Left ventricle myocardium superior (tissue), 1 donor: Measurements from ENCODE around the gene EFNA5. TPM values are rescaled to one million over a fixed set of nuclear protein-coding genes. Genes with fewer than 3 reads are reported as not detected.
A peak's percentile ranks its signal among the peaks of the same experiment; 100 is the strongest.
"Not testable (repeated sequence)": the region's sequence is repeated elsewhere in the genome, so short reads cannot be mapped to it uniquely, and the experiment has no call there.

Source experiments
- ATAC-seq: fragments of 200-7000 bp; cut with Tn5 transposase; one replicate; pipeline ENCODE4 v1.9.1; 2020; ENCODE audit warnings: mild to moderate bottlenecking, moderate library complexity
- DNase-seq: peaks from one replicate; pipeline ENCODE4 v3.0.0-alpha.2; 2020
- intact Hi-C: fragments of 100-400 bp; cut with micrococcal nuclease; formaldehyde crosslinking; loops from one replicate; pipeline ENCODE4 v1.11.0; 2022
- total RNA-seq: library from RNA; stranded (reverse); fragmentation: NEBNext Ultra II Directional; extraction: Animal tissue kit (Norgen Biotek cat#: 25700); gene quantifications from one replicate; pipeline ENCODE4 v1.2.1, GENCODE V29; 2021
- donor health status: DM: no; HTN: yes; CAD: no; lungs with severe emphysema.

Gene EFNA5
- total RNA-seq, 1 donor from 2014 or later = 36.4 TPM

DNA sequence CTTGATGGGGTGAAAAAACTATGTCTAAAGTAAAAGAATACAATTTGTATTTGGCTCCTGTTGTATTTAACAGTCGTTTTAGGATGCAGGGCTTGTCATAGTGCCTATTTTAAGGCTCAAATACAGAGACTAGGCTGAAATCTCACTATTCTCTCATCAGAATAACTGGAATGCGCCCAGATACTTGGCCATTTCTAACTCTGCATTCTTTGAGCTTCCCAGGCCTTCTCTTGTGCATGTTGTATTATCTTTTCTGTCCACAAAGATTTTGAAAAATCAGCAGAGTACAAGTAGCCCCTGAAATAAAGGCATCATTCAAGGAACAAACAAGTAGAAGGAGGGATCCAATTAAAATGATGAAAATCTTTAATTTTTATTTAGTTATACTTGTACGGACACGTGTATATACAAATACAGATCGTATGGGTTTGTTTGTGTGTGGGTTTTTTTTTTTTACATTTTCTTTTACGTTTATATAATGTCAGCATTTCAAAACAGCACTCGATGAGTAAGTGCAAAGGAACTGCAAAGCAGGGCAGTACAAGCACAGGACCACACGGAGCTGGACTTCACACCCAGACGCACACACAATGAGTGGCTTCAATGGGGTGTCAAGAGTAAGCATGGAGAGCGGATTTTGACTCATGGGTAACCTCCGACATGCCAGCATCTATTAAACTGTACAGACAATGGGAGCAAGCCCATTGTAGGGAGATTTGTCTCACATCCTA lies 294.0 kb downstream of the EFNA5 start:
- intact Hi-C loops = no loop called here
- no peak for DNase-seq
- ATAC-seq = no peak

DNA sequence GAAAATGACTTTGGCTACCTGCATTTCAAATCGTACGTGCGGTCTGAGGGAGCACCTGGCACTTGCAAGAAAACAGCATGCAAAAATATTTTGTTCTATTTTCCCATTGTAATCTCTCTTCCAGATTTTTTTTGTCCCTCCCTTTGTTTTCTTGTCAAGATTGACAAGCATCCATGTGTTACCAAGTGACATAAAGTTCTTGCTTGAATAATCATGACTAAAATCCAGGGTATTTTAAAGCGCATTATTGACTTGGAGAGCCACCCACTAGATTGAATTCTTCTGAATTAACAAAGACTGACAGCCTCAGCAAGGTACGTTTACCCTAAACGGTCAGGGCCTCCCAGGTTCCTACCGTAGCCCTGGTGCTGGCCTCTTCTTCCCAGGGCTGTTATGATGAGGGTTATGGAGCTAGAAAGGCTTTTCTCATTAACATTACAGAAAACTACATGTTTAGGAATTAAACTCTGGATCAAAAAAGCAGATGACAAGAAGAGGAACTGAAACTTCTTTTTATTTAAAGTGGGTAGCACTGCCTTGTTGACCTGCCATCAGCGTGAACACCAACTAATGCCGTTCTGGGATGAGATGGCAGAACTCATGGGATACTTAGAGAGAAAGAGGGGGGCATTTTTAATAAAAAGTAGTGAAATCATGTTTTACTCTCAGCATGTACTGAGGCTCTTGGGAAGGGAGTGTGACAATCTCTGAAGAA lies 297.0 kb downstream of the EFNA5 start:
- intact Hi-C loops = no loop called here
- DNase-seq = no peak
- ATAC-seq = no peak

DNA sequence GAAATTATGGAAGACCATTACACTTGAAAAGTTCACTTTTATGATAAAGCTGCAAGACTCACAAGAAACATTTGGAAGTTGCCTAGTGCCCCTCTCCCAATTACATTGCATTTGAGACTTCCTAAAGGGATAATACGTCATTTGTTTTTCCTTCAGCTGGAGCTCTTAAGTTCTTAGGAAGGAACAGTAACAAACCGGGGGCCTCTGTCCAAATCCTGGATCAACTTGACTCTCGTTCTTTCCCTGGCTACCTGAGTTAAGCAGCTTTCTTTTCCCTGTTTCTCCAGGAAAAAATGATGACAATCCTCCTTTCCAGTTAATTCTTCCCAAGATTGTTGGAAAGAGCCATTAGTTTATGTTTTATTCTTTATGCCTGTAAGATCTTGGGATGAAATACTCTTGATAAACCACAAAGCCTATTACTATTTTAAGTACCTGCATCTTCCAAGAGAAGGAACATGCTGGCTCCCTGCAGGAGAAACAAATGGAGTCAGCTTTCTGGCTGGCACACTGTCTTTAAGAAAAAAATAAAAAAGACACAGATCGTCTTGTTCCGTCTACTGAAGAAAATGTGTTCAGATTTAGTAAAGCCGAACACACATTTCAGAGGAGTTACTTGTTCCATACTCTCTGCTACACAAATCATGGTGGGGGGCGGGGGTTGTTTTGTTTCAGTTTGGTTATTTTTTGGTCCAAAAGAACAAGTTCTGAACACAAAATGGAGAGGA lies 297.9 kb downstream of the EFNA5 start:
- intact Hi-C loops = no loop called here
- ATAC-seq = no peak

DNA sequence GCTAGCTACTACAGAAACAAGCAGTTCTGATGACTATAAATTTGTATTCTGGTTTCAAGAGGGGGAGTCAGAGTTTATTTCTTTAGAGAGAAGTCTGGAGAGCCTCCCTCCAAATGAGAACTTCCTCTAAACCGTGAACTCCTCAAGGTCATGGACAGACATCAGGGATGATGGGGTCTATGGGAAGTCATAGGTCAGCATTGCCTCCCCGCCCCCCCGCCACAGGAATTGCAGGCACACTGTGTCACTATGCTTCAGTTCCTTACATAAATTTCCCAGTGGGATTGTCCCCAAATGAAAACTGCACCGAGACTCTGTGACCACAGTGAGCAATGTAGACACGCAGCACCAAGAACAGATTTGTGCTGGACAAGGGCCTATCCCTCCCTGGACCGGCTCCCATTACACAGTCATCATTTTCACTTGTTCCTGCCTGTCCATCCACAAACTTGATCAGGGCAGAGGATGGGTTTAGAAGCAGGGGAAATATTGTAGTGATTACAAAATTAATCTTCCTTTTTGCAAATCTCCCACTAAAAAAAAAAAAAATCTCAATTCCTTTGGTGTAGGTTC lies 300.3 kb downstream of the EFNA5 start:
- no peak for DNase-seq
- intact Hi-C loops = no loop called here
- peak; percentile 55 for ATAC-seq

More for the DNA sequence above, 297.9 kb downstream of the EFNA5 start:
- DNase-seq = no peak

DNA sequence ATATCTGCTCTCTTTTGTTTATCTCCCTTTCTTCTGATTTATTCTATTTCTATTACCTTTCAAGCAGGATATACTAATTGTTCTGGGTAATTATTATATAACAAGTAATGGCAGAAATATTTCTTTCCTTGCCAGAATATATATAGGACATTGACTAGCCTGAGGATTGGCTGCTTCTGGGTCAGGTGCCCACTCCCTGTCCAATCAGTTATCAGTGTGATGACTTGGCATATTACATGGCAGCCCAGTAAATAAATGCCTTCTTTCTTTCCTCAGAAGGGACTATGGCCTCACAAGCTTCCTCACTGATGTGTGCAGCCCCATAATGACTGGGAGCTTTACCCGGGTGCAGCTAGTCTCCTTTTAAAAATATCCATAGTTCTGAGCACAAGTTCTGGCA lies 301.1 kb downstream of the EFNA5 start:
- DNase-seq (no peak), ATAC-seq (no peak)
- intact Hi-C loops = no loop called here

DNA sequence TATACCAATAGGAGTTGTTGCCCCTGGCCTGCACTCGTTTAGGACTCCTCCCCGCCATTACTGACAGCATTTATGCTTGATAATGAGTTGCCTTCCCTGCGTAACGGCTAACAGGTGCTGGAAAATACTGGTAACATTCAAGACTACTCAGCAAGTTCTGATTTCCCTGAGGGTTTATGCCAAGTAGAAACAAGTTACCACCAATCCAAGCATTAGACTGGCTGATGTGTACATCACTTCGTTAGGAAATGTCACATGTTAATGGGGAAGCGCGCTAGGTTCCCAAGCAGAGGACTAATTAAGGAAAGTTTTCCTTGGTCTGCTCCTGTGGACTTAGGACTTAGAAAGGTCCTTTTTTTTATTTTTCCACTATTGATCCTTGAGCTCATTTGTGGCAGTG lies 302.1 kb downstream of the EFNA5 start:
- intact Hi-C loops = no loop called here
- ATAC-seq (no peak), DNase-seq (no peak)

DNA sequence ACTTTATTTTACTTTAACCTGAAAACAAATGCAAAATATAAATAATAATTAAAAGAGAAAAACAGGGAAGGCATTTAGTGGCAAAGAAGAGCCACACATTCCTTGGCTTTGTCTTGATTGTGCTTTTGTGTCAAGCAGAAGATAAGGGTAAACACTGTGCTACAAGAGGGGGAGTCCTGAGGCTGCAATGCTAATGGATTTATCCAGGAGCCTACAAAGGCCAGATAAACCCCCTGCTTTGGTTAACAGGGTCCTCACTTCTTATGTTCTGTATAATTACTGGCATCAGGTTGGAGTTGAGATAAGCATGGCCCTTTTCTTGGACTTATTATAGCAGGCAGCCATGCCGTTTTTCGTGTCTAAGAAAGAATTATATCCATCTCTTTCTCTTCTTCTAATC lies 302.8 kb downstream of the EFNA5 start:
- DNase-seq = no peak
- intact Hi-C loops = no loop called here
- no peak for ATAC-seq

DNA sequence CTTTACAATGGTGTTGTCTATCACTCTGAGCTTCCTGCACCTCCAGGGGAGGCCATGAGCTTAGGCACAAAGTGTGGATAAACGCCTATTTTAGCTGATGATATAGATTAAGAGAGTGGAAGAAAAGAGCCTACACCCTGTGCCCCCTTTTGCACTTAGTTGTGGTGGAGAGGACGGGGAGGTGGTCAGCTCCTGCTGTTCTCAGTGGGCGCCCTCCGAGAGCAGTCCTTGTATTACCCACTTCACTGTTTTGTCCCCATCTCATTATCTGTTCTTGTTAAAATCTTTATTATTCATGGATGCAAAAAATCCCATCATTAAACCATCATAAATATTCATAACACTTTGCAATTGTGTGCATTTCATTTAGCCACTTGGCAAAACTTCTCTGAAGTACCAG lies 303.3 kb downstream of the EFNA5 start:
- DNase-seq (no peak), ATAC-seq (no peak)
- intact Hi-C loops = no loop called here

DNA sequence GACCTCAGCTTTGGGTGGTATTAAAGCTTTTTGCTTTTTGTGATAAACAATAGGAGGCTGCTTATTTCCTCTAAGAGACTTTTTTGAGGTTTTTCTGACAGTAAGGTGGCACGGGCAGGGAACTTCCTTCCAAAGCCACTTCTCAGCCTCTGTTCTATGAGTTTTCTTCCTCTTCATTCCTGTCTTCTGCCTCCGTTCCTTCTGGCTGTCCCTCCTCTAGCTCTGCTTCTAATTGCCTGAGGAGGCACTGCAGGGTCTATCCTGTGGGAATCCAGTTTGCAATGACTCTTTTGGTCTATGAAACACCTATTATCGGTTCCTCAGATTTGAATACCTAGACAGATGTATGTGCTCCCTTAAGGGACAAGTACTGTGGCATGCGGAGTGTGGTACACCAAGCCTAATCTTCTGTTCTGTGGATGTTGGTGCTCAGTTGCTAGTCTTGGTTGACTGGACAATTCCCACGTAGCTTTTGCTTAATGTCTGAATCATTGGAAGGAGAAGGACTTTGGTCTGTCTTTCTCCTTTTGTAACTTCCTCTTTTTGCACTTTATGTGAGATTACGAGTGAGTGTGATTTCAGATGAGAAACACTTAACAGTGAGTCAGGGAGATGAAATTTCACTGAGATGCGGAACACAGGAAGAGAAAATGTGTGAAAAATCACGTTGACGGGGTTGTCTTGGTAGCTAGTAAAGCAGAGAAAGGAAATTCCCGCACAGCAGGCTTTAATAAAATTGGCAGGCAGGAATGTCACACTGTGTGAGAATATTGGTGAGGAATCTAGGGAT lies 305.2 kb downstream of the EFNA5 start:
- DNase-seq = no peak
- no peak for ATAC-seq
- intact Hi-C loops = no loop called here

DNA sequence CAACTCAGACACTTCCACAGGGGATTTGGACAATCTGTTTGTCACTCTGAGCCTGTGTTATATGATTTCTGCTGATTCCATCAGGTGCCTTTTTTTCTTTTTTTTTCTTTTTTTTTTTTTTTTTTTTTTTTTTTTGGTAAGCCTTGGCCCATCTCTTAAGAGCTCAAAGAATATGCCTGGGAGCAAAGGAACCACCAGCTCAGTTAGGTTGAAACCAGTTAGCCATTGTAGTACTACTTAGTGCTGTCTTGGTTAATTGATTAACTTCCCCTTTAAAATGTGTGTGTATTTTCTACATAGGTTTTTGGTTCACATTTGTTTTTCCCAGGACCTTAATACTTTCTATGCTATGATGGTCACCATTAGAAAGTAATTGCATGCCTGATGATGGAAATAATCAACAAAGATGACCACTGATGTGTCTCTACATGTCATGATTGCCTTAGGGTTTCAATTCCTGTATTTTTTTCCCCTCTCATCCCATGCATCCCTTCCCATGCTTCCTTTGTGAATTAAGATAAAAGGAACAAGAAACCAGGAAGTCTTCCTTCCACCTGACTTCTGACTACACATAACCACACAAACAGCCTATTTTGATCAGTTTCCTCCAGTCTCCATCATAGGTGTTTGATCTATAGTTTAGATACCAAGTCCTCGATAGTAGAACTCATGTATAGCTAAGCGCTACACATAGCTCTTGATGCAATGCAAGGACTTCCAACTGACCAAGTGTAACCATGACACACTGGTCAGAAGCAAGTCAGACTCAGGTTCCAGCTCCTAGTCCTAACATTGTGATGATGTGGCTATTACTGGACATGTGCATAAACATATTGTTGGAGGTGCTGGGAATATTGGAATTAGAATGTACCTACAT lies 306.1 kb downstream of the EFNA5 start:
- intact Hi-C loops = no loop called here
- DNase-seq (no peak), ATAC-seq (no peak)

DNA sequence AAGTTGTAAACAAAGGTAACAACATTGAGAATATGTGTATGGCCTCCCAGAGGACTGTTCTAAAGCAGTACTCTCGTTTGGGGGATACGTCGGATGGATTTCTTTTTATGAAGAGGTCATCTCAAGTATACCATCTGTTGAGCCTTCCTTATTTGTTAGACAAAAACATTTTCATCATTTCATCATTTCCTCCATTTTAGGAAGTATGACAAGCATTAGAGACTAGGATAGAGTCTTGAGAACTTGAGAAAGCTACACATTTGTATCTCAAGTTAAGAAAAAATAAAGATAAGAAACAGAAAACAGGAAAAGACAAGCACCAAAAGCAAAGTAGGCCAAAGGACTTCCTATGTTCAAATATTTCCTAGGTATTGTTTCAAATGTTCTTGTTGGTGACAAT lies 307.0 kb downstream of the EFNA5 start:
- intact Hi-C loops = no loop called here
- no peak for ATAC-seq
- DNase-seq = no peak

DNA sequence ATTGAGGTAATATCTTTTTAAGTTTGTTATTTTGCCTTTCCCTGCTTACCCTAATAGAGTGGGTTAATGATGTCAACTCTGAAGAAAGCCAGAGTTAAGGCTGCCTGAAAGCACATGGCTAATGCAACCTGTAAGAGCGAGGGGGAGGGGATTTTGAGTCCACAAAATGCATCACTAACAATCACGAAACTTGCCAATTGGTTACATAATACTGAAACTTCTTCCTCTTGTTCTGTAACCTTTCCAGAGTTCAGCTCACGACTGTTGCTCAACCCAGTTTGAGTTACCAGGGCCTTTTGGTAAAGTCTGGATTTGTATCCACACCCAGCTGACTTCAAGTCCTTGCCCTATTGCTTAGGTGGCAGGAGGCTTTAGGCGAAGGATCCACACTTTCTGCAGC lies 308.8 kb downstream of the EFNA5 start:
- intact Hi-C loops = no loop called here
- DNase-seq = no peak

DNA sequence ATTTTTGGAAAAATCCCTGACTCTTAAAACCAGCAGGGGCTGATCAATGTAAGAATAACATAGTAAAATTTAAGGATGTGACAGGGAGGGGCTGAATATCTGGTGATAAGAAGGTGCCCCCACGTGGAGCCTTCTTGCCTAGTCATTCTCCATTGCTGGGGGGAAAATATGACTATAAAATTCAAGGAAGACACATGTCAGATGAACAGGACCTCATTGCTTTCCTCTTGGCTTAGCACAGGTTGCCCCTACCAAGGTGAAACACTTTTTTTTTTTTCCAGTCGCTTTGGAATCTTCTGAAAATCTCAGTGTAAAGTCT lies 310.9 kb downstream of the EFNA5 start:
- ATAC-seq = no peak
- intact Hi-C loops = no loop called here

More for the DNA sequence above, 308.8 kb downstream of the EFNA5 start:
- ATAC-seq = peak; percentile 41

DNA sequence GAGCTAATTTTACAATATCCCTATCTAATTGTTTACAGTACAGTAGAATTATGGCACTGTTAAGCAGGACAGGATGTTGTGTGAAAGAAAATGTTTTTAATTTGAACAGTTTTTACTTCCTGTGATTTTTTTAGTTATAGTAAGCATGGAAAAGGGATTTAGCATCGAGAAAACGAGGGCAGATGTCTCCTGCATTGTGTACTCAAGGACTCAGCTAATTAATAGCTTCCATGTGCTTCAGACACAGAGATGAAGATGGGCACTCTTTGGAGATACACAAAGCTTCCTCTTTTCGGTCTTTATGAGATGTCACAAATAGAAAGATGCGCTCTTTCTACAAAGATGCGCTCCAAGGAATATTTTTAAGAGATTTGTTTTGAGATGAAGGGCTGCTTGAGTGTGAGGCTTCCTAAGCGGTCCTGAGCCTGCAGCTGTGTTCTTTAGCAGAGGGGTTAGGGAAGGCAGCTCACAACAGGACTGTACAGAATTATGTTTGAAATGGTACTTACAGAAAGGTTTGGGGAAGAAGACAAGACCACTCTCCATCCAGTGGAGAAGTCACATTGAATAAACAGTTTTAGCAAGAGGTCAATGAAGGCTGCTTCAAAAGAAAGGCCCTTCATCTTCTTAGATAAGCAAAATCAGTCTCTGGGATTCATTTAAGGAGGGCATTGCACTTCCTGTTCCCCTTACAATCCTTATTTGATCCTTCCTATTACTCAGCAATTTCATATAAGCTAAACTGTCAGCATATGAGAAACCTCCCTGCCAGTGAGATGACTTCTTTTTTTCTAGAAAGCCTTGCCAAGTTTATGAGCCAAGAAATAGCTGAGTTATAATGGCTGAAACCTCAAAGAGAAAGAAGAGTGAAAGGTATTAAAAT lies 311.5 kb downstream of the EFNA5 start:
- intact Hi-C loops = no loop called here
- DNase-seq = no peak
- ATAC-seq = no peak

More for the DNA sequence above, 310.9 kb downstream of the EFNA5 start:
- no peak for DNase-seq

DNA sequence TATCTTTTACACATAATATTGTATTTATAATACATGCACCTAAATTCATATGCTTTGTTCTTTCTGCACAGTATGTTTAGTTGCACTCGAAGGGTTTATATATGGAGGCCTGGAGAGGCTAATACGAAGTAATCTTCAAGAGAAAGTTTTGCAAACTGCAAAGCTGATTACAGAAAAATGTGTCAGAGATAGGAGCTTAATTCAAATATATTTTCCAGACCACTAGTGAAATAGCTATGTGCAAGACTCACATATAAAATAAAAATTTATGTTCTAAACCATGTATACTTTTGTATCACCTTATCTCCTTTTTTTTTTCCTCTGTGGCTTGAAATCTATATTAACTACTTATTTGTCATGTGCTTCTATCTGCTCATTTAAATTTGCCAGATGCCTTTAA lies 313.8 kb downstream of the EFNA5 start:
- ATAC-seq (no peak), DNase-seq (no peak)
- intact Hi-C loops = no loop called here

DNA sequence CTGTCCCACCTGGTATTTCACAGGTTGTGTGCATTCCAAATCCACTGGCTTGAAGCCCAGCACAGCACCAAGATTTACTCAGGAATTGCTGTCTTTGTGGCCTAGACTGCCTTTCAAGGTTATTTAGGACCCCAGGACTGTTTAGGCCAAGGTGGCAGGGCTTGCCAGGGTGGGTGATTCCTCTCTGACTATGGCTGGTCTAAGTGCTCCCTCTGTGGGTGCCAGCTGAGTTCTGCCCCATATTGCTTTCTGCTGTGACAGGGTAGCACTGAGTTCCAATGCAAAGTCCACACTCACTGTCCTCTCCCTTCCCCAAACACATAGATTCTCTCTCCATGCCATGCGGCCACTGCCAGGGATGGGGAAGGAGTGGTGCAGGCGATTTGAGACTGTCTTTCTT lies 318.2 kb downstream of the EFNA5 start:
- no peak for DNase-seq
- ATAC-seq = no peak
- intact Hi-C loops = no loop called here

DNA sequence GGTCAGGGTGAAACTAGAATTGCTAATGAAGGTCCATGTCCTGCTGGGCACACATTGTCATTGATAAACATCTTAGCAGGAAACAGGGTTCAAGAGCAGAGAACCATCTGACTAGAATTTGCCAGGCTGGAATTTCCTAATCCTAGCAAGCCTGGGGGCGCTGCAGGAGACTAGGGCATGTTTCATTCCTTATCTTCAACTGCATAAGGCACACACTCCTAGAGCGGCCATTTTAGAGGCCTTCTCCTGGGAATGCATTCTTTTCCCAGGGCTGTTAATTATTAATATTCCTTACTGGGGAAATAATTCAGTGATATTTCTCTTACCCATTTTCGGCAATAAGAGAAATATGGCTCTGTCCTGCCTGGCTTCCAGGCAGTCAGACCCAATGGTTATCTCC lies 324.2 kb downstream of the EFNA5 start:
- DNase-seq, ATAC-seq, intact Hi-C loops: not testable (repeated sequence)
